RWPE1 (cell line): ENCODE results near the gene FRMD4B.

Experiments used
- CTCF ChIA-PET: fragments of 350-600 bp; sonication (Branson Sonifier 250); formaldehyde crosslinking; extraction: SDS; loops from one replicate; lab custom pipeline; 2021; lab: Yijun Ruan, JAX
- POLR2A ChIA-PET: fragments of 400-600 bp; formaldehyde crosslinking; extraction: SDS; loops from one replicate; lab custom pipeline; 2020; ENCODE audit warnings: antibody characterized with exemption; ENCODE audit not compliant: low non-redundant PET; lab: Yijun Ruan, JAX
- DNase-seq: peaks from one replicate; pipeline ENCODE4 v3.0.0; 2012; ENCODE audit warnings: low spot score
- H3K27ac ChIP-seq: fragments of 450-650 bp; 2 replicates; pipeline ENCODE4 v1.5.1; 2017
- CTCF ChIP-seq: fragments of 450-650 bp; conservative IDR thresholded peaks from 2 replicates; pipeline ENCODE4 v1.5.1; 2017; ENCODE audit warnings: low read depth, mild to moderate bottlenecking

Gene FRMD4B

GRCh38 chr3:69199942-69200341 lies 185.9 kb downstream of the FRMD4B start:
- no peak for DNase-seq
- POLR2A ChIA-PET = interaction anchor here (0.9 kb wide), 1 partner anchor 14 kb away, joined by 3 read pairs; no protein-coding TSS in a partner anchor
- CTCF ChIA-PET = no interaction called here
- no peak for TF ChIP-seq CTCF
- H3K27ac ChIP-seq = no peak overlapping the region

GRCh38 chr3:69197922-69198530 lies 187.9 kb downstream of the FRMD4B start:
- TF ChIP-seq CTCF = no peak
- POLR2A ChIA-PET = no interaction called here
- DNase-seq = no peak
- H3K27ac ChIP-seq = no peak overlapping the region
- CTCF ChIA-PET = no interaction called here

- ChIA-PET CTCF (no interaction called here), POLR2A (no interaction called here)
- no peak for DNase-seq
- TF ChIP-seq CTCF = no peak
- no peak overlapping the region for H3K27ac ChIP-seq
Observed at GRCh38 chr3:69197455-69197854, 188.4 kb downstream of the FRMD4B start.

- ChIA-PET POLR2A (no interaction called here), CTCF (no interaction called here)
- H3K27ac ChIP-seq = no peak overlapping the region
- no peak for DNase-seq
- TF ChIP-seq CTCF = no peak
Observed at GRCh38 chr3:69196876-69197275, 189.0 kb downstream of the FRMD4B start.

- no peak for TF ChIP-seq CTCF
- ChIA-PET POLR2A (no interaction called here), CTCF (interaction anchor here (0.7 kb wide), 1 partner anchor 110 kb away, joined by 3 read pairs; no protein-coding TSS in a partner anchor)
- H3K27ac ChIP-seq = no peak overlapping the region
- DNase-seq = no peak
Observed at GRCh38 chr3:69194431-69195165, 191.3 kb downstream of the FRMD4B start.

- CTCF ChIA-PET = interaction anchor here (0.7 to 1.3 kb wide), 2 partner anchors 102 to 111 kb away, joined by 3 read pairs; no protein-coding TSS in a partner anchor
- POLR2A ChIA-PET = no interaction called here
- no peak overlapping the region for H3K27ac ChIP-seq
- DNase-seq = no peak
- no peak for TF ChIP-seq CTCF
Observed at GRCh38 chr3:69193749-69194148, 192.1 kb downstream of the FRMD4B start.
